H1 (cell line): ENCODE data around the gene KCTD3. TPM values are rescaled to one million over a fixed set of nuclear protein-coding genes. Genes with fewer than 3 reads are reported as not detected.

ENCODE experiments used
- CTBP2 ChIP-seq: IDR thresholded peaks from 2 replicates; pipeline ENCODE4 v1.7.0; 2011; ENCODE audit warnings: borderline replicate concordance, mild to moderate bottlenecking, moderate library complexity, mixed read lengths, low read length; ENCODE audit not compliant: insufficient read depth, insufficient read length
- KDM1A ChIP-seq: fragments of 200-600, 300-600 bp; sonication (generic); IDR thresholded peaks from 2 replicates; pipeline ENCODE4 v1.7.1; 2016; ENCODE audit warnings: mild to moderate bottlenecking, low read length, borderline replicate concordance
- TAF1 ChIP-seq: IDR thresholded peaks from 2 replicates; pipeline ENCODE4 v1.6.1; 2011; ENCODE audit warnings: mild to moderate bottlenecking, low read depth, low read length
- polyA plus RNA-seq, 7 experiments: library from polyadenylated mRNA; depleted of rRNA in 3 of 7; stranded (reverse) in 5 of 7; unstranded in 2 of 7; fragments of >200 nt in 5 of 7; fragments of 200-250 nt in 2 of 7; gene quantifications; 1 replicate in 5 of 7; 2 replicates in 1 of 7; 4 replicates in 1 of 7; pipeline versions ENCODE4 v1.2.1 to v1.2.3, GENCODE V29; 2011 to 2013; ENCODE audit warnings: missing spikeins in 2 of 7, mixed read lengths in 2 of 7
- total RNA-seq: library from RNA; stranded (reverse); fragmentation: NEBNext Ultra II Directional; extraction: Animal tissue kit (Norgen Biotek cat#: 25700); gene quantifications from 2 replicates; pipeline ENCODE4 v1.2.1, GENCODE V29; 2021
- TF ChIP-seq, protein P1 (sequence below): fragments of 300-600 bp; sonication (generic); IDR thresholded peaks from 2 replicates; pipeline ENCODE4 v1.7.1; 2012; ENCODE audit warnings: low read length, moderate library complexity, mild to moderate bottlenecking, inconsistent platforms; ENCODE audit not compliant: insufficient replicate concordance

KCTD3 gene
- total and polyA plus RNA-seq, 2 of the 8 experiments (the other 6 are each of a cell fraction or from before 2014, with no cell fraction given), result 43.0 to 55.6 TPM

DNA sequence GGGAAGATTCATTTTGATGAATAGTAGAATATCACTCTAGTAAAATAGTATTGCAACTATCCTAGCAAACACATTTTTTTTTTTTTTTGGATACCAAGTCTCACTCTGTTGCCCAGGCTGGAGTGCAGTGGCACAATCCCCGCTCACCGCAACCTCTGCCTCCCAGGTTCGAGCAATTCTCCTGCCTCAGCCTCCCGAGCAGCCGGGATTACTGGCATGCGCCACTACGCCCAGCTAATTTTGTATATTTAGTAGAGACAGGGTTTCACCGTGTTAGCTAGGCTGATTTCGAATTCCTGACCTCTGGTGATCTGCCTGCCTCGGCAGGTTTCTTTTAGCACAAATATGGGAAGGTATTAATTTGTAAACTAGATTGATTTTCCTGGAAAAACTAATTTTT, 33.8 kb downstream of the KCTD3 start (continued):
- TF ChIP-seq, protein P1, sequence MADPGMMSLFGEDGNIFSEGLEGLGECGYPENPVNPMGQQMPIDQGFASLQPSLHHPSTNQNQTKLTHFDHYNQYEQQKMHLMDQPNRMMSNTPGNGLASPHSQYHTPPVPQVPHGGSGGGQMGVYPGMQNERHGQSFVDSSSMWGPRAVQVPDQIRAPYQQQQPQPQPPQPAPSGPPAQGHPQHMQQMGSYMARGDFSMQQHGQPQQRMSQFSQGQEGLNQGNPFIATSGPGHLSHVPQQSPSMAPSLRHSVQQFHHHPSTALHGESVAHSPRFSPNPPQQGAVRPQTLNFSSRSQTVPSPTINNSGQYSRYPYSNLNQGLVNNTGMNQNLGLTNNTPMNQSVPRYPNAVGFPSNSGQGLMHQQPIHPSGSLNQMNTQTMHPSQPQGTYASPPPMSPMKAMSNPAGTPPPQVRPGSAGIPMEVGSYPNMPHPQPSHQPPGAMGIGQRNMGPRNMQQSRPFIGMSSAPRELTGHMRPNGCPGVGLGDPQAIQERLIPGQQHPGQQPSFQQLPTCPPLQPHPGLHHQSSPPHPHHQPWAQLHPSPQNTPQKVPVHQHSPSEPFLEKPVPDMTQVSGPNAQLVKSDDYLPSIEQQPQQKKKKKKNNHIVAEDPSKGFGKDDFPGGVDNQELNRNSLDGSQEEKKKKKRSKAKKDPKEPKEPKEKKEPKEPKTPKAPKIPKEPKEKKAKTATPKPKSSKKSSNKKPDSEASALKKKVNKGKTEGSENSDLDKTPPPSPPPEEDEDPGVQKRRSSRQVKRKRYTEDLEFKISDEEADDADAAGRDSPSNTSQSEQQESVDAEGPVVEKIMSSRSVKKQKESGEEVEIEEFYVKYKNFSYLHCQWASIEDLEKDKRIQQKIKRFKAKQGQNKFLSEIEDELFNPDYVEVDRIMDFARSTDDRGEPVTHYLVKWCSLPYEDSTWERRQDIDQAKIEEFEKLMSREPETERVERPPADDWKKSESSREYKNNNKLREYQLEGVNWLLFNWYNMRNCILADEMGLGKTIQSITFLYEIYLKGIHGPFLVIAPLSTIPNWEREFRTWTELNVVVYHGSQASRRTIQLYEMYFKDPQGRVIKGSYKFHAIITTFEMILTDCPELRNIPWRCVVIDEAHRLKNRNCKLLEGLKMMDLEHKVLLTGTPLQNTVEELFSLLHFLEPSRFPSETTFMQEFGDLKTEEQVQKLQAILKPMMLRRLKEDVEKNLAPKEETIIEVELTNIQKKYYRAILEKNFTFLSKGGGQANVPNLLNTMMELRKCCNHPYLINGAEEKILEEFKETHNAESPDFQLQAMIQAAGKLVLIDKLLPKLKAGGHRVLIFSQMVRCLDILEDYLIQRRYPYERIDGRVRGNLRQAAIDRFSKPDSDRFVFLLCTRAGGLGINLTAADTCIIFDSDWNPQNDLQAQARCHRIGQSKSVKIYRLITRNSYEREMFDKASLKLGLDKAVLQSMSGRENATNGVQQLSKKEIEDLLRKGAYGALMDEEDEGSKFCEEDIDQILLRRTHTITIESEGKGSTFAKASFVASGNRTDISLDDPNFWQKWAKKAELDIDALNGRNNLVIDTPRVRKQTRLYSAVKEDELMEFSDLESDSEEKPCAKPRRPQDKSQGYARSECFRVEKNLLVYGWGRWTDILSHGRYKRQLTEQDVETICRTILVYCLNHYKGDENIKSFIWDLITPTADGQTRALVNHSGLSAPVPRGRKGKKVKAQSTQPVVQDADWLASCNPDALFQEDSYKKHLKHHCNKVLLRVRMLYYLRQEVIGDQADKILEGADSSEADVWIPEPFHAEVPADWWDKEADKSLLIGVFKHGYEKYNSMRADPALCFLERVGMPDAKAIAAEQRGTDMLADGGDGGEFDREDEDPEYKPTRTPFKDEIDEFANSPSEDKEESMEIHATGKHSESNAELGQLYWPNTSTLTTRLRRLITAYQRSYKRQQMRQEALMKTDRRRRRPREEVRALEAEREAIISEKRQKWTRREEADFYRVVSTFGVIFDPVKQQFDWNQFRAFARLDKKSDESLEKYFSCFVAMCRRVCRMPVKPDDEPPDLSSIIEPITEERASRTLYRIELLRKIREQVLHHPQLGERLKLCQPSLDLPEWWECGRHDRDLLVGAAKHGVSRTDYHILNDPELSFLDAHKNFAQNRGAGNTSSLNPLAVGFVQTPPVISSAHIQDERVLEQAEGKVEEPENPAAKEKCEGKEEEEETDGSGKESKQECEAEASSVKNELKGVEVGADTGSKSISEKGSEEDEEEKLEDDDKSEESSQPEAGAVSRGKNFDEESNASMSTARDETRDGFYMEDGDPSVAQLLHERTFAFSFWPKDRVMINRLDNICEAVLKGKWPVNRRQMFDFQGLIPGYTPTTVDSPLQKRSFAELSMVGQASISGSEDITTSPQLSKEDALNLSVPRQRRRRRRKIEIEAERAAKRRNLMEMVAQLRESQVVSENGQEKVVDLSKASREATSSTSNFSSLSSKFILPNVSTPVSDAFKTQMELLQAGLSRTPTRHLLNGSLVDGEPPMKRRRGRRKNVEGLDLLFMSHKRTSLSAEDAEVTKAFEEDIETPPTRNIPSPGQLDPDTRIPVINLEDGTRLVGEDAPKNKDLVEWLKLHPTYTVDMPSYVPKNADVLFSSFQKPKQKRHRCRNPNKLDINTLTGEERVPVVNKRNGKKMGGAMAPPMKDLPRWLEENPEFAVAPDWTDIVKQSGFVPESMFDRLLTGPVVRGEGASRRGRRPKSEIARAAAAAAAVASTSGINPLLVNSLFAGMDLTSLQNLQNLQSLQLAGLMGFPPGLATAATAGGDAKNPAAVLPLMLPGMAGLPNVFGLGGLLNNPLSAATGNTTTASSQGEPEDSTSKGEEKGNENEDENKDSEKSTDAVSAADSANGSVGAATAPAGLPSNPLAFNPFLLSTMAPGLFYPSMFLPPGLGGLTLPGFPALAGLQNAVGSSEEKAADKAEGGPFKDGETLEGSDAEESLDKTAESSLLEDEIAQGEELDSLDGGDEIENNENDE, result no peak
- TF ChIP-seq TAF1 (no peak), KDM1A (no peak), CTBP2 (no peak)
- TF ChIP-seq, all 59 proteins: peak for 0
